NCI-H2107 treated with DMSO at 0.1 percent for 48 hours (cell line): ENCODE results near the gene AANAT.

Experiments
- DNase-seq: peaks from one replicate; lab custom pipeline; 2025; ENCODE audit not compliant: unreplicated experiment; lab: John Stamatoyannopoulos, UW

AANAT gene

GRCh38 chr17:76467366-76467765 lies at the start of gene AANAT:
Gene AANAT (plus strand): TSS chr17:76467603. CDS start chr17:76468747, 1,144 bp downstream.
- no peak for DNase-seq

- no peak for DNase-seq
Measured at GRCh38 chr17:76419576-76420260, 47.7 kb upstream of the AANAT start.

GRCh38 chr17:76420356-76421043 lies 46.9 kb upstream of the AANAT start:
- no peak for DNase-seq

GRCh38 chr17:76421044-76421407 lies 46.4 kb upstream of the AANAT start:
- DNase-seq: no peak

GRCh38 chr17:76422406-76422805 lies 45.0 kb upstream of the AANAT start:
- DNase-seq: no peak

- DNase-seq: no peak
Measured at GRCh38 chr17:76422860-76423259, 44.5 kb upstream of the AANAT start.

- no peak for DNase-seq
Measured at GRCh38 chr17:76426853-76427252, 40.5 kb upstream of the AANAT start.

GRCh38 chr17:76427501-76428231 lies 39.7 kb upstream of the AANAT start:
- DNase-seq: no peak

- no peak for DNase-seq
Measured at GRCh38 chr17:76428511-76428910, 38.9 kb upstream of the AANAT start.

- no peak for DNase-seq
Measured at GRCh38 chr17:76431509-76431908, 35.9 kb upstream of the AANAT start.

GRCh38 chr17:76432004-76432403 lies 35.4 kb upstream of the AANAT start:
- DNase-seq: no peak

GRCh38 chr17:76432712-76433336 lies 34.6 kb upstream of the AANAT start:
- DNase-seq: no peak

GRCh38 chr17:76433693-76434092 lies 33.7 kb upstream of the AANAT start:
- DNase-seq: no peak

- no peak for DNase-seq
Measured at GRCh38 chr17:76434870-76435269, 32.5 kb upstream of the AANAT start.

- no peak for DNase-seq
Measured at GRCh38 chr17:76435751-76436150, 31.7 kb upstream of the AANAT start.

GRCh38 chr17:76437467-76438402 lies 29.7 kb upstream of the AANAT start:
- no peak for DNase-seq

GRCh38 chr17:76438906-76439305 lies 28.5 kb upstream of the AANAT start:
- no peak for DNase-seq

GRCh38 chr17:76439314-76439928 lies 28.0 kb upstream of the AANAT start:
- no peak for DNase-seq

GRCh38 chr17:76440751-76441362 lies 26.5 kb upstream of the AANAT start:
- DNase-seq: no peak
